Activated B cell treated with CpG ODN at 0.5 μM for 24 hours (primary cell): ENCODE results near the gene HPGD. TPM values are rescaled to one million over a fixed set of nuclear protein-coding genes. Genes with fewer than 3 reads are reported as not detected.

ENCODE experiments used
- ATAC-seq: fragments of 200-7000 bp; cut with Tn5 transposase; one replicate; pipeline ENCODE4 v1.10.0; 2021; ENCODE audit warnings: low read depth, mild to moderate bottlenecking, moderate library complexity
- CTCF ChIA-PET: fragments of 350-600 bp; sonication (Branson Sonifier 250); formaldehyde crosslinking; loops from one replicate; lab custom pipeline; 2021; ENCODE audit warnings: antibody characterized with exemption; lab: Charles Lee
- POLR2A ChIA-PET: fragments of 350-600 bp; sonication (Branson Sonifier 250); formaldehyde crosslinking; loops from one replicate; lab custom pipeline; 2021; ENCODE audit warnings: antibody characterized with exemption; lab: Charles Lee
- DNase-seq: peaks from one replicate; pipeline ENCODE4 v3.0.0; 2022
- H3K27ac Mint-ChIP-seq: one replicate; pipeline ENCODE4 v1.8.0; 2020; ENCODE audit warnings: mixed read lengths
- H3K27me3 Mint-ChIP-seq: one replicate; pipeline ENCODE4 v1.8.0; 2021; ENCODE audit warnings: mixed read lengths
- H3K36me3 Mint-ChIP-seq: one replicate; pipeline ENCODE4 v1.8.0; 2021; ENCODE audit warnings: low read depth, mixed read lengths
- H3K4me1 Mint-ChIP-seq: one replicate; pipeline ENCODE4 v1.8.0; 2021; ENCODE audit warnings: mixed read lengths
- H3K4me3 Mint-ChIP-seq: one replicate; pipeline ENCODE4 v1.8.0; 2020; ENCODE audit warnings: mild to moderate bottlenecking, mixed read lengths
- H3K9me3 Mint-ChIP-seq: one replicate; pipeline ENCODE4 v1.8.0; 2020; ENCODE audit warnings: mixed read lengths
- CTCF ChIP-seq: fragments of 200-600 bp; IDR thresholded peaks from one replicate; pipeline ENCODE4 v1.8.0; 2022; ENCODE audit warnings: antibody characterized with exemption, mild to moderate bottlenecking
- intact Hi-C: fragments of 100-400 bp; cut with micrococcal nuclease; formaldehyde crosslinking; loops from one replicate; pipeline ENCODE4 v1.15.1; 2024
- total RNA-seq: library from RNA; stranded (reverse); gene quantifications from 2 replicates; pipeline ENCODE4 v1.2.3, GENCODE V29; 2022

The HPGD gene
- total RNA-seq, 1 donor from 2014 or later, result not detected

- Mint-ChIP-seq H3K4me3 (no peak overlapping the region), H3K27me3 (no peaks in the 10 kb centered on the region), H3K36me3 (no peaks in the 10 kb centered on the region), H3K9me3 (no peaks in the 10 kb centered on the region), H3K4me1 (no peaks in the 10 kb centered on the region), H3K27ac (no peak overlapping the region)
- ChIA-PET CTCF (no interaction called here), POLR2A (no interaction called here)
- no peak for ATAC-seq
- intact Hi-C loops, result no loop called here
- no peak for TF ChIP-seq CTCF
- no peak for DNase-seq
These were observed 33.7 kb upstream of the HPGD start for GRCh38 chr4:174555789-174556630.

GRCh38 chr4:174554231-174554728 is 32.0 kb upstream of the HPGD start:
- Mint-ChIP-seq H3K4me1 (no peaks in the 10 kb centered on the region), H3K9me3 (no peaks in the 10 kb centered on the region), H3K4me3 (no peak overlapping the region), H3K27ac (no peak overlapping the region), H3K36me3 (no peaks in the 10 kb centered on the region), H3K27me3 (no peaks in the 10 kb centered on the region)
- DNase-seq (no peak), ATAC-seq (no peak)
- ChIA-PET CTCF (no interaction called here), POLR2A (no interaction called here)
- intact Hi-C loops, result no loop called here
- TF ChIP-seq CTCF, result no peak

GRCh38 chr4:174553828-174554227 is 31.5 kb upstream of the HPGD start:
- no peak for ATAC-seq
- Mint-ChIP-seq H3K4me1 (no peaks in the 10 kb centered on the region), H3K36me3 (no peaks in the 10 kb centered on the region), H3K27ac (no peak overlapping the region), H3K9me3 (no peaks in the 10 kb centered on the region), H3K27me3 (no peaks in the 10 kb centered on the region), H3K4me3 (no peak overlapping the region)
- ChIA-PET CTCF (no interaction called here), POLR2A (no interaction called here)
- TF ChIP-seq CTCF, result no peak
- DNase-seq, result no peak
- intact Hi-C loops, result no loop called here

- Mint-ChIP-seq H3K36me3 (no peaks in the 10 kb centered on the region), H3K4me1 (no peaks in the 10 kb centered on the region), H3K27me3 (no peaks in the 10 kb centered on the region), H3K9me3 (peaks cover 2% of the 10 kb centered on the region), H3K4me3 (no peak overlapping the region), H3K27ac (no peak overlapping the region)
- intact Hi-C loops, result no loop called here
- DNase-seq, result no peak
- POLR2A ChIA-PET, result no interaction called here
- CTCF ChIA-PET, result no interaction called here
- no peak for ATAC-seq
- TF ChIP-seq CTCF, result no peak
These were observed 30.7 kb upstream of the HPGD start for GRCh38 chr4:174553031-174553430.

GRCh38 chr4:174550541-174550940 is 28.3 kb upstream of the HPGD start:
- ChIA-PET POLR2A (no interaction called here), CTCF (no interaction called here)
- Mint-ChIP-seq H3K4me3 (no peak overlapping the region), H3K27me3 (no peaks in the 10 kb centered on the region), H3K4me1 (no peaks in the 10 kb centered on the region), H3K36me3 (no peaks in the 10 kb centered on the region), H3K9me3 (peaks cover 11% of the 10 kb centered on the region), H3K27ac (no peak overlapping the region)
- ATAC-seq, result no peak
- TF ChIP-seq CTCF, result no peak
- DNase-seq, result no peak
- intact Hi-C loops, result no loop called here
